HG03108 (cell line): ENCODE results near the gene TNNT2.

Source experiments
- ATAC-seq: cut with Tn5 transposase; IDR thresholded peaks from one replicate; pipeline ENCODE4 v1.9.1; 2021; ENCODE audit warnings: moderate library complexity; ENCODE audit not compliant: unreplicated experiment

TNNT2 gene

GRCh38 chr1:201318504-201319340, 58.8 kb downstream of the TNNT2 start:
- no peak for ATAC-seq

GRCh38 chr1:201317551-201317950, 59.9 kb downstream of the TNNT2 start:
- ATAC-seq: no peak

- ATAC-seq: no peak
Observed at GRCh38 chr1:201316556-201316955, 60.9 kb downstream of the TNNT2 start.

- no peak for ATAC-seq
Observed at GRCh38 chr1:201313086-201313485, 64.4 kb downstream of the TNNT2 start.

GRCh38 chr1:201312298-201312697, 65.2 kb downstream of the TNNT2 start:
- no peak for ATAC-seq

GRCh38 chr1:201311356-201312011, 66.0 kb downstream of the TNNT2 start:
- no peak for ATAC-seq

GRCh38 chr1:201310986-201311355, 66.5 kb downstream of the TNNT2 start:
- ATAC-seq: no peak

- no peak for ATAC-seq
Observed at GRCh38 chr1:201310251-201310985, 67.1 kb downstream of the TNNT2 start.

GRCh38 chr1:201309416-201309815, 68.1 kb downstream of the TNNT2 start:
- ATAC-seq: no peak
